Activated naive CD4-positive, alpha-beta T cell treated with anti-CD3 and anti-CD28 coated beads, Interleukin-2, amount 10 ng/mL, durations not matched to agents 7 days and 5 days (primary cell): ENCODE results near the gene ANGPT4.
A peak's percentile ranks its signal among the peaks of the same experiment; 100 is the strongest.

Source experiments
- CTCF ChIA-PET: fragments of 350-600 bp; sonication (Branson Sonifier 250); formaldehyde crosslinking; loops from one replicate; lab custom pipeline; 2021; ENCODE audit warnings: antibody characterized with exemption; lab: Charles Lee
- DNase-seq: peaks from one replicate; pipeline ENCODE4 v3.0.0-alpha.2; 2020
- H3K27ac Mint-ChIP-seq: one replicate; pipeline ENCODE4 v1.8.0; 2021; ENCODE audit warnings: mild to moderate bottlenecking, moderate library complexity, mixed read lengths
- H3K27me3 Mint-ChIP-seq: one replicate; pipeline ENCODE4 v1.8.0; 2021; ENCODE audit warnings: mild to moderate bottlenecking, mixed read lengths
- H3K36me3 Mint-ChIP-seq: one replicate; pipeline ENCODE4 v1.8.0; 2021; ENCODE audit warnings: mixed read lengths
- H3K4me1 Mint-ChIP-seq: one replicate; pipeline ENCODE4 v1.8.0; 2021; ENCODE audit warnings: mixed read lengths
- H3K4me3 Mint-ChIP-seq: one replicate; pipeline ENCODE4 v1.8.0; 2021; ENCODE audit warnings: mild to moderate bottlenecking, moderate library complexity, mixed read lengths
- H3K9me3 Mint-ChIP-seq: one replicate; pipeline ENCODE4 v1.8.0; 2021; ENCODE audit warnings: mixed read lengths

ANGPT4 gene

GRCh38 chr20:925516-925915 is 9.4 kb upstream of the ANGPT4 start:
- Mint-ChIP-seq H3K36me3 (peaks cover 2% of the 10 kb centered on the region), H3K27ac (no peak overlapping the region), H3K9me3 (peaks cover 6% of the 10 kb centered on the region), H3K27me3 (peaks cover 4% of the 10 kb centered on the region), H3K4me1 (no peaks in the 10 kb centered on the region), H3K4me3 (no peak overlapping the region)
- no peak for DNase-seq
- CTCF ChIA-PET, result interaction anchor here (1.3 kb wide), 1 partner anchor 30 kb away, joined by 4 read pairs; no protein-coding TSS in a partner anchor

GRCh38 chr20:924639-925038 is 8.5 kb upstream of the ANGPT4 start:
- peaks cover 2% of the 10 kb centered on the region for H3K27me3 Mint-ChIP-seq
- H3K36me3 Mint-ChIP-seq, result no peaks in the 10 kb centered on the region
- CTCF ChIA-PET, result no interaction called here
- peaks cover 2% of the 10 kb centered on the region for H3K9me3 Mint-ChIP-seq
- no peak overlapping the region for H3K27ac Mint-ChIP-seq
- DNase-seq, result no peak
- H3K4me1 Mint-ChIP-seq, result peaks cover under 1% of the 10 kb centered on the region
- H3K4me3 Mint-ChIP-seq, result no peak overlapping the region

- no peak overlapping the region for H3K27ac Mint-ChIP-seq
- no peak for DNase-seq
- no peaks in the 10 kb centered on the region for H3K36me3 Mint-ChIP-seq
- H3K27me3 Mint-ChIP-seq, result peaks cover 10% of the 10 kb centered on the region
- no peaks in the 10 kb centered on the region for H3K9me3 Mint-ChIP-seq
- no peak overlapping the region for H3K4me3 Mint-ChIP-seq
- H3K4me1 Mint-ChIP-seq, result peaks cover 3% of the 10 kb centered on the region
- CTCF ChIA-PET, result interaction anchor here (1.1 kb wide), 1 partner anchor 33 kb away, joined by 3 read pairs; no protein-coding TSS in a partner anchor
These were observed 6.6 kb upstream of the ANGPT4 start for GRCh38 chr20:922781-923180.

- no peak overlapping the region for H3K27ac Mint-ChIP-seq
These were observed 4.9 kb upstream of the ANGPT4 start for GRCh38 chr20:921068-921467.

GRCh38 chr20:920311-920710 is 4.2 kb upstream of the ANGPT4 start:
- no peak for DNase-seq
- CTCF ChIA-PET, result interaction anchor here (1.0 kb wide), 1 partner anchor 102 kb away, joined by 3 read pairs; no protein-coding TSS in a partner anchor
- Mint-ChIP-seq H3K36me3 (no peaks in the 10 kb centered on the region), H3K27me3 (peaks cover 29% of the 10 kb centered on the region), H3K9me3 (no peaks in the 10 kb centered on the region), H3K4me1 (peaks cover 3% of the 10 kb centered on the region), H3K4me3 (no peak overlapping the region), H3K27ac (no peak overlapping the region)

More at GRCh38 chr20:921068-921467, 4.9 kb upstream of the ANGPT4 start:
- Mint-ChIP-seq H3K27me3 (peaks cover 21% of the 10 kb centered on the region), H3K4me3 (no peak overlapping the region), H3K4me1 (peaks cover 3% of the 10 kb centered on the region), H3K36me3 (no peaks in the 10 kb centered on the region), H3K9me3 (no peaks in the 10 kb centered on the region)
- CTCF ChIA-PET, result interaction anchor here (1.0 kb wide), 1 partner anchor 103 kb away, joined by 3 read pairs; no protein-coding TSS in a partner anchor
- no peak for DNase-seq

DNA sequence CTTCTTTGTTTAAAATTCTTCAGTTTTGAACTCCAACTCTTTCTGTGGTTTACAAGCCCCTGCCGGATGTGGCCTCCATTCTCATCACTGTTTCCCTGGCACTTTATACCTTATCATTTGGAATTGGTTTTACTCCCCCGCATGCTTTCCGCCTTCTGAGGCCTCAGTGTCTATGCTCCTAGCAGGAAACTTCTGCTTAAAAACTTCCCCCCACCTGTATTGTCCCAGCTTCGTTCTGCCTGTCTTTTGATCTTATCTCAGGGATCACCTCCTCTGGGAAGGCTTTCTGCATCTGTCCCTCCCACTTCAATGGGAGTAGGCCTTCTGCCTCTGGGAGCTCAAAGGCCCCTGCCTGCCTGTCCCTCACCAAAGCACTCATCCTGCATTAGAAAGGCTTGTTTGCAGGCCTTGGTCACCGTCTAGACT is 3.4 kb upstream of the ANGPT4 start:
- H3K27me3 Mint-ChIP-seq, result peaks cover 37% of the 10 kb centered on the region
- peaks cover 3% of the 10 kb centered on the region for H3K4me1 Mint-ChIP-seq
- no peaks in the 10 kb centered on the region for H3K36me3 Mint-ChIP-seq
- H3K9me3 Mint-ChIP-seq, result no peaks in the 10 kb centered on the region
- no peak for DNase-seq
- H3K27ac Mint-ChIP-seq, result no peak overlapping the region
- CTCF ChIA-PET, result interaction anchor here (1.4 kb wide), 1 partner anchor 101 kb away, joined by 4 read pairs; no protein-coding TSS in a partner anchor
- H3K4me3 Mint-ChIP-seq, result no peak overlapping the region

DNA sequence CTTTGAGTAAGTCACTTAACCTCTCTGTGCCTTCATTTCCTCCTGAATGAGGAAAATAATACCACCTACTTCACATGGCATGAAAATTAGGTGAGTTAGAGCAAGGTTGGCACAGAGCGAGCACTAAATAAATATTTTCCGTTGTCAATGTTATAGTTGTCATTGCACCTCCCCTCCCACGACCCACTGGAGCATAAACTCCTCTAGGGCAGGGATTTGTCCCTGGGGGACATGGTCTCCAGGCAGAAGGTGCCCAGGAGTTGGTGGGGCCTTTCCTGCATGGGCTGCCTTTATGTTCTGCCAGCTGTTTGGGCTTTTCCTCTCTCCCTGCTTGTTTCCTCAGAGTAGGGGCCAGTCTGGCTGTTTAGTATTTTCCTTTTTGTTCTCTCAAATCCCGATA is 1.3 kb upstream of the ANGPT4 start:
- Mint-ChIP-seq H3K9me3 (no peaks in the 10 kb centered on the region), H3K27me3 (peaks cover 56% of the 10 kb centered on the region), H3K4me1 (peaks cover 3% of the 10 kb centered on the region), H3K36me3 (no peaks in the 10 kb centered on the region), H3K27ac (no peak overlapping the region), H3K4me3 (no peak overlapping the region)
- CTCF ChIA-PET, result interaction anchor here (2.1 kb wide), 1 partner anchor 38 kb away, joined by 6 read pairs; no protein-coding TSS in a partner anchor
- no peak for DNase-seq

DNA sequence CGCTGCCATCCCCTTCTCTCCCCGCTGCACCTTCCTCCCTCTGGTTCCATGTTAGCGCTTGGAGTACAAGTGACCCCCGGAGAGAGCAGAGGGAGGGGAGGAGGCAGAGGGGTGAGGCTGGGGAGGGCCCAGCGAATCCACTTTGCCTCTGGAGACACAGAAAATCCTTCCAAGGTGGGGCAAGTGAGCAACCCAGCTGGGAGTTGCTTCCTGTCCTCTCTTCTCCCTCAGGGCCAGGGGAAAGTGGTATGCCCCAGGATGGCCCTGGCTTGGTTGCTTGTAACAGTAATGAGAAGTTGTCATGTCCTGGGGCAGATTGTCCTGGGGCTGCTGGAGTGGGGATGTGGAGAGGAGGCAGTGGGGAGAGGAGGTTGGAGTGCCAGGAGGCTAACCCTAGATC is 691 bp upstream of the ANGPT4 start:
- peaks cover 59% of the 10 kb centered on the region for H3K27me3 Mint-ChIP-seq
- CTCF ChIA-PET, result no interaction called here
- H3K36me3 Mint-ChIP-seq, result no peaks in the 10 kb centered on the region
- no peak for DNase-seq
- no peaks in the 10 kb centered on the region for H3K9me3 Mint-ChIP-seq
- peaks cover 3% of the 10 kb centered on the region for H3K4me1 Mint-ChIP-seq
- no peak overlapping the region for H3K4me3 Mint-ChIP-seq
- no peak overlapping the region for H3K27ac Mint-ChIP-seq

GRCh38 chr20:914727-915498 is 1.2 kb downstream of the ANGPT4 start:
- H3K36me3 Mint-ChIP-seq, result no peaks in the 10 kb centered on the region
- H3K9me3 Mint-ChIP-seq, result no peaks in the 10 kb centered on the region
- no peak overlapping the region for H3K27ac Mint-ChIP-seq
- CTCF ChIA-PET, result interaction anchor here (1.3 kb wide), 1 partner anchor 42 kb away, joined by 3 read pairs; no protein-coding TSS in a partner anchor
- no peak overlapping the region for H3K4me3 Mint-ChIP-seq
- peaks cover 3% of the 10 kb centered on the region for H3K4me1 Mint-ChIP-seq
- peaks cover 71% of the 10 kb centered on the region for H3K27me3 Mint-ChIP-seq
- no peak for DNase-seq

- Mint-ChIP-seq H3K4me3 (no peak overlapping the region), H3K9me3 (no peaks in the 10 kb centered on the region), H3K27ac (no peak overlapping the region), H3K27me3 (peaks cover 61% of the 10 kb centered on the region), H3K4me1 (no peaks in the 10 kb centered on the region), H3K36me3 (no peaks in the 10 kb centered on the region)
- DNase-seq, result no peak
- CTCF ChIA-PET, result interaction anchor here (0.6 to 2.5 kb wide), 2 partner anchors 44 to 298 kb away, joined by 3 to 8 read pairs; no protein-coding TSS in a partner anchor
These were observed 2.8 kb downstream of the ANGPT4 start for GRCh38 chr20:913306-913849.

DNA sequence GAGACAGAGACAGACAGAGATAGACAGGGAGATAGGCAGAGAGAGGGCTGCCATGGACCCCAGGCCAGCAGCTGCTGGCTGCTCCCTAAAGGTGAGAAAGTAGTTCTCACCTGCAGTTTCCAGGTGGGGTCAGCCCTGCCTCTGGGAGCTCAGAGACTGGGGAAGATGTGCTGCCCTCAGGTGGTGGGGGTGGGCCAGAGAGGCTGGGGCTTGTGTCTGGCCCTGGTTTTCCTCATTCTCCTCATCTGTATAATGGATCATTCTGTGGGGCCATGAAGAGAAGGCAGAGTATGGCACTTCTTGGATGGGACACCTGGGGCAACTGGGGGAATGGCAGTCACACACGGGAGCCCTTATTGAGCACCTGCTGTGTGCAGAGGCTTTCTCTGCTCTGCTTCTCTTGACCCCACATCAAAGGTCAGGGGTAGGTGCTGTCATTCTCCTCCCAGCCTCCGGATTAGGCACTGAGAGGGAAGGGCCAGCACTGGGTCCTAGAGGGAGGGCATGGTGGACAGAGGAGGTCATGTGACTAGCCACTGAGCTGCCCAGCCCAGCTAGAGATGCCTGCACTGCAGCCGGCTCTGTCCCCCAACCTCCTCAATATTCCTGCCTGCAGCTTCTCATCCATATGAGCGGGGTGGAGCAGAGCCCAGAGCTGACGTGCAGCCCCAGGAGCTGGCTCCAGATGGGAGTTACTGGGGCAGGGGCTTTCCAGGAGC is 4.1 kb downstream of the ANGPT4 start:
- Mint-ChIP-seq H3K27me3 (peaks cover 60% of the 10 kb centered on the region), H3K4me1 (no peaks in the 10 kb centered on the region), H3K4me3 (no peak overlapping the region), H3K27ac (no peak overlapping the region), H3K9me3 (no peaks in the 10 kb centered on the region), H3K36me3 (no peaks in the 10 kb centered on the region)
- peak; percentile 49 for DNase-seq
- CTCF ChIA-PET, result interaction anchor here (1.4 to 2.5 kb wide), 2 partner anchors 43 to 45 kb away, joined by 3 to 8 read pairs; no protein-coding TSS in a partner anchor

DNA sequence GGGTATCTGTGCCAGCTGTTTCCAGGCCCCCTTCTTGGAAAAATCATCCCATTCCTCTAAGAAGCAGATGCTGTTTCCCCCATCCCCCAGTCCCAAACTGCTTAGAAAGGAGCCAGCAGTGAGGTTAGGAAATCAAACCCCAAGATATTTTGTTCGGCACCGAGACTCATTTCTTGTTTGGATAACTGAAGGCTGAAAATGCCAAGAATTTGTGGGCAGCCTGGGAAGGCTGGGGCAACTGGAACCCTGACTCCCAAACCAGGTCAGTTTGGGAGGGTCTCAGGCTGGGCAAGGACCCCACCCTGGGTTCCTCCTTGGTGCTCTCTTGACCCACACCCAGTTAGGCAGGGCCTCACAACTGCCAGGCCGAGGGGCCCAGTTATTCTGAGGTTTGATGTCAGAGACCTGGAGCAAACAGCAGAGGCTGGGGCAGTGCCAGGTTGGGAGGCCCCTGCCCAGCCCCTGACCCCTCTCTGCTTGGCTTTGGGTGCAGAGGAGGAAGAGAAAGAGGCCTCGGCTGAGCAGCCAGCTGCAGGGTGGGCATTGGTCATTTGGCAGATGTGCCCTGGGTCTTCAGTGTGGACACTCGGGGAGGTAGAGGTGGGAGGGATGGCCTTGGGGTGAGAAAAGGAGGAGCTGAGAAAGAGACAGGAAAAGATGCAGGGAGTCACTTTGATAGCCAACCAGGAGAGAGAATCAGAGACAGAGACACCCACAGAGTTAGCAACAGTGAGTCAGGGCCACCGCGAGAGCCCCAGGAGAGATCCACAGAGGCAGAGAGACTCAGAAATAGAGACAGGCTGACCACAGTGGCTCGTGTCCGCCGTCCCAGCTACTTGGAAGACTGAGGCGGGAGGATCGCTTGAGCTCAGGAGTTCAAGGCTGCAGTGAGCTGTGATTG is 5.0 kb downstream of the ANGPT4 start:
- Mint-ChIP-seq H3K4me3 (no peak overlapping the region), H3K9me3 (no peaks in the 10 kb centered on the region), H3K36me3 (no peaks in the 10 kb centered on the region), H3K27me3 (peaks cover 51% of the 10 kb centered on the region), H3K4me1 (no peaks in the 10 kb centered on the region), H3K27ac (no peak overlapping the region)
- no peak for DNase-seq
- CTCF ChIA-PET, result interaction anchor here (0.6 to 2.5 kb wide), 3 partner anchors 22 to 46 kb away, joined by 3 to 8 read pairs (median 3); no protein-coding TSS in a partner anchor
